Measurements from ENCODE around the gene GPR78.

GPR78 gene

GRCh38 chr4:8586246-8586645 is 6.1 kb downstream of the GPR78 start:
- DNase-seq (ENCODE audit: low read depth in 3 of 3), result no peak

GRCh38 chr4:8586671-8587468 is 6.7 kb downstream of the GPR78 start:
- DNase-seq (ENCODE audit: low read depth in 3 of 3), result no peak

- no peak for DNase-seq (ENCODE audit: low read depth in 3 of 3)
Observed at GRCh38 chr4:8587469-8588195, 7.4 kb downstream of the GPR78 start.

GRCh38 chr4:8588196-8588470 is 7.9 kb downstream of the GPR78 start:
- DNase-seq (ENCODE audit: low read depth in 3 of 3), result no peak

GRCh38 chr4:8589336-8589735 is 9.1 kb downstream of the GPR78 start:
- DNase-seq (ENCODE audit: low read depth in 3 of 3), result no peak

GRCh38 chr4:8589823-8590545 is 9.8 kb downstream of the GPR78 start:
- DNase-seq (ENCODE audit: low read depth in 3 of 3), result no peak

GRCh38 chr4:8590546-8590880 is 10.3 kb downstream of the GPR78 start:
- no peak for DNase-seq (ENCODE audit: low read depth in 3 of 3)

- no peak for DNase-seq (ENCODE audit: low read depth in 3 of 3)
Observed at GRCh38 chr4:8591114-8591513, 10.9 kb downstream of the GPR78 start.

- DNase-seq (ENCODE audit: low read depth in 3 of 3), result no peak
Observed at GRCh38 chr4:8591626-8592365, 11.6 kb downstream of the GPR78 start.

- DNase-seq (ENCODE audit: low read depth in 3 of 3), result no peak
Observed at GRCh38 chr4:8592366-8593263, 12.4 kb downstream of the GPR78 start, which contains the start of gene CPZ. TSS of gene CPZ (plus strand) at chr4:8592765. CDS start at chr4:8592834, 69 bp downstream.

- DNase-seq (ENCODE audit: low read depth in 3 of 3), result no peak
Observed at GRCh38 chr4:8593264-8594096, 13.3 kb downstream of the GPR78 start.

GRCh38 chr4:8594097-8595038 is 14.2 kb downstream of the GPR78 start:
- no peak for DNase-seq (ENCODE audit: low read depth in 3 of 3)

- DNase-seq (ENCODE audit: low read depth in 3 of 3), result no peak
Observed at GRCh38 chr4:8595237-8596087, 15.3 kb downstream of the GPR78 start.

GRCh38 chr4:8596891-8597290 is 16.7 kb downstream of the GPR78 start:
- no peak for DNase-seq (ENCODE audit: low read depth in 3 of 3)

- DNase-seq (ENCODE audit: low read depth in 3 of 3), result no peak
Observed at GRCh38 chr4:8597319-8597718, 17.1 kb downstream of the GPR78 start.

GRCh38 chr4:8597791-8598190 is 17.6 kb downstream of the GPR78 start:
- no peak for DNase-seq (ENCODE audit: low read depth in 3 of 3)

- no peak for DNase-seq (ENCODE audit: low read depth in 3 of 3)
Observed at GRCh38 chr4:8598391-8599090, 18.3 kb downstream of the GPR78 start.

- DNase-seq (ENCODE audit: low read depth in 3 of 3), result no peak
Observed at GRCh38 chr4:8599091-8599460, 18.9 kb downstream of the GPR78 start.

All from stimulated activated CD4-positive, alpha-beta T cell treated with anti-CD3 and anti-CD28 coated beads, TNF-alpha, amount 100 ng/mL, for 24 hours (primary cell).